GM08714 (cell line): ENCODE measurements around the gene PSMB3.

Experiments
- H3K4me3 ChIP-seq: fragments of 200-500 bp; sonication (Bioruptor generic); 2 replicates; pipeline ENCODE4 v1.5.1; 2014; ENCODE audit warnings: mild to moderate bottlenecking, low read length, inconsistent platforms
- ZNF274 ChIP-seq: IDR thresholded peaks from 2 replicates; pipeline ENCODE4 v1.6.1; 2012; ENCODE audit warnings: mild to moderate bottlenecking, low read depth, low read length

PSMB3 gene

GRCh38 chr17:38735161-38735997 lies 17.2 kb upstream of the PSMB3 start:
- TF ChIP-seq ZNF274, result no peak
- no peak overlapping the region for H3K4me3 ChIP-seq

- TF ChIP-seq ZNF274, result no peak
Observed at GRCh38 chr17:38738007-38738662, 14.4 kb upstream of the PSMB3 start.

GRCh38 chr17:38738686-38739085 lies 13.9 kb upstream of the PSMB3 start:
- TF ChIP-seq ZNF274, result no peak
- no peak overlapping the region for H3K4me3 ChIP-seq

More at GRCh38 chr17:38738007-38738662, 14.4 kb upstream of the PSMB3 start:
- no peak overlapping the region for H3K4me3 ChIP-seq

GRCh38 chr17:38739305-38739704 lies 13.2 kb upstream of the PSMB3 start:
- no peak overlapping the region for H3K4me3 ChIP-seq
- TF ChIP-seq ZNF274, result no peak

- TF ChIP-seq ZNF274, result no peak
- H3K4me3 ChIP-seq, result no peak overlapping the region
Observed at GRCh38 chr17:38740044-38740443, 12.5 kb upstream of the PSMB3 start.

GRCh38 chr17:38740806-38741205 lies 11.7 kb upstream of the PSMB3 start:
- no peak overlapping the region for H3K4me3 ChIP-seq
- no peak for TF ChIP-seq ZNF274

GRCh38 chr17:38741461-38741860 lies 11.1 kb upstream of the PSMB3 start:
- no peak overlapping the region for H3K4me3 ChIP-seq
- TF ChIP-seq ZNF274, result no peak

GRCh38 chr17:38741921-38742410 lies 10.6 kb upstream of the PSMB3 start:
- no peak for TF ChIP-seq ZNF274
- no peak overlapping the region for H3K4me3 ChIP-seq

GRCh38 chr17:38742411-38743308 lies 9.9 kb upstream of the PSMB3 start:
- no peak for TF ChIP-seq ZNF274
- no peak overlapping the region for H3K4me3 ChIP-seq

- no peak for TF ChIP-seq ZNF274
- H3K4me3 ChIP-seq, result no peak overlapping the region
Observed at GRCh38 chr17:38743556-38744171, 8.9 kb upstream of the PSMB3 start.

GRCh38 chr17:38745545-38745944 lies 7.0 kb upstream of the PSMB3 start:
- no peak overlapping the region; the same call in 1 of the 2 replicates for H3K4me3 ChIP-seq
- TF ChIP-seq ZNF274, result no peak

GRCh38 chr17:38746004-38746848 lies 6.3 kb upstream of the PSMB3 start:
- no peak for TF ChIP-seq ZNF274
- H3K4me3 ChIP-seq, result peak overlapping the region; percentile 70
